Measurements from ENCODE around the gene TMEM79. TPM values are rescaled to one million over a fixed set of nuclear protein-coding genes. Genes with fewer than 3 reads are reported as not detected.

TMEM79 gene
- total and polyA plus RNA-seq, 2 experiments from 2014 or later: 3.4 to 8.5 TPM

- H3K27me3 ChIP-seq: no peaks in the 10 kb centered on the region
- TF ChIP-seq EZH2phosphoT487 (IDR thresholded peaks at IDR 0.05; ENCODE audit: low read depth, severe bottlenecking, unreplicated experiment) (no peak), EZH2 (IDR thresholded peaks at IDR 0.05; ENCODE audit: borderline replicate concordance) (no peak), CTCF (IDR thresholded peaks at IDR 0.05; ENCODE audit: poor library complexity) (no peak)
- no peak overlapping the region for H3K4me3 ChIP-seq
- no peaks in the 10 kb centered on the region for H3K36me3 ChIP-seq (replicated peaks; ENCODE audit: insufficient read depth, low read depth)
- no peak overlapping the region for H3K4me2 ChIP-seq
- H3K79me2 ChIP-seq: no peaks in the 10 kb centered on the region
- H3K27ac ChIP-seq: no peak overlapping the region
- H3K4me1 ChIP-seq (ENCODE audit: insufficient read depth): no peaks in the 10 kb centered on the region
- H3K9me2 ChIP-seq (replicated peaks; ENCODE audit: insufficient read depth): no peaks in the 10 kb centered on the region
- H3K9me3 ChIP-seq (ENCODE audit: low read depth): no peaks in the 10 kb centered on the region
- no peak for DNase-seq (ENCODE audit: low spot score)
- no peaks in the 10 kb centered on the region for H4K20me1 ChIP-seq (ENCODE audit: insufficient read depth, poor library complexity, severe bottlenecking)
- WGBS (ENCODE audit: low lambda C conversion rate, missing lambda C conversion rate): 74% methylated on average over 2 of the region's 2 CpGs
- no peak overlapping the region for H2AFZ ChIP-seq
Measured at GRCh38 chr1:156305215-156305614, 21.1 kb downstream of the TMEM79 start.

- no peaks in the 10 kb centered on the region for H3K79me2 ChIP-seq
- DNase-seq (ENCODE audit: low spot score): no peak
- no peaks in the 10 kb centered on the region for H3K27me3 ChIP-seq
- H3K27ac ChIP-seq: no peak overlapping the region
- no peak overlapping the region for H3K4me2 ChIP-seq
- TF ChIP-seq EZH2phosphoT487 (IDR thresholded peaks at IDR 0.05; ENCODE audit: low read depth, severe bottlenecking, unreplicated experiment): no peak
- no peak for TF ChIP-seq CTCF (IDR thresholded peaks at IDR 0.05; ENCODE audit: poor library complexity)
- no peak for TF ChIP-seq EZH2 (IDR thresholded peaks at IDR 0.05; ENCODE audit: borderline replicate concordance)
- H4K20me1 ChIP-seq (ENCODE audit: insufficient read depth, poor library complexity, severe bottlenecking): no peaks in the 10 kb centered on the region
- H3K4me3 ChIP-seq: no peak overlapping the region
- no peaks in the 10 kb centered on the region for H3K36me3 ChIP-seq (replicated peaks; ENCODE audit: insufficient read depth, low read depth)
- H3K9me3 ChIP-seq (ENCODE audit: low read depth): no peaks in the 10 kb centered on the region
- H2AFZ ChIP-seq: no peak overlapping the region
- no peaks in the 10 kb centered on the region for H3K4me1 ChIP-seq (ENCODE audit: insufficient read depth)
- no peaks in the 10 kb centered on the region for H3K9me2 ChIP-seq (replicated peaks; ENCODE audit: insufficient read depth)
Measured at GRCh38 chr1:156308078-156308477, 24.0 kb downstream of the TMEM79 start.

- H3K4me2 ChIP-seq: no peak overlapping the region
- H2AFZ ChIP-seq: no peak overlapping the region
- no peak overlapping the region for H3K27ac ChIP-seq
- DNase-seq (ENCODE audit: low spot score): no peak
- H3K27me3 ChIP-seq: no peaks in the 10 kb centered on the region
- H3K4me3 ChIP-seq: no peak overlapping the region
- no peaks in the 10 kb centered on the region for H3K36me3 ChIP-seq (replicated peaks; ENCODE audit: insufficient read depth, low read depth)
- no peaks in the 10 kb centered on the region for H3K9me3 ChIP-seq (ENCODE audit: low read depth)
- no peaks in the 10 kb centered on the region for H4K20me1 ChIP-seq (ENCODE audit: insufficient read depth, poor library complexity, severe bottlenecking)
- H3K9me2 ChIP-seq (replicated peaks; ENCODE audit: insufficient read depth): no peaks in the 10 kb centered on the region
- TF ChIP-seq EZH2phosphoT487 (IDR thresholded peaks at IDR 0.05; ENCODE audit: low read depth, severe bottlenecking, unreplicated experiment) (no peak), CTCF (IDR thresholded peaks at IDR 0.05; ENCODE audit: poor library complexity) (no peak), EZH2 (IDR thresholded peaks at IDR 0.05; ENCODE audit: borderline replicate concordance) (no peak)
- H3K4me1 ChIP-seq (ENCODE audit: insufficient read depth): no peaks in the 10 kb centered on the region
- WGBS (ENCODE audit: low lambda C conversion rate, missing lambda C conversion rate): 96% methylated on average over 6 of the region's 6 CpGs
- no peaks in the 10 kb centered on the region for H3K79me2 ChIP-seq
Measured at GRCh38 chr1:156310962-156311361, 26.8 kb downstream of the TMEM79 start.

GRCh38 chr1:156316909-156317308 lies 32.8 kb downstream of the TMEM79 start:
- no peak for DNase-seq (ENCODE audit: low spot score)
- Histone ChIP-seq H3K4me1 (ENCODE audit: insufficient read depth) (no peaks in the 10 kb centered on the region), H3K27ac (no peak overlapping the region), H3K9me3 (ENCODE audit: low read depth) (no peaks in the 10 kb centered on the region), H3K27me3 (no peaks in the 10 kb centered on the region), H3K9me2 (replicated peaks; ENCODE audit: insufficient read depth) (no peaks in the 10 kb centered on the region), H3K4me3 (no peak overlapping the region), H3K79me2 (peaks cover 9% of the 10 kb centered on the region), H3K36me3 (replicated peaks; ENCODE audit: insufficient read depth, low read depth) (peaks cover 5% of the 10 kb centered on the region), H3K4me2 (no peak overlapping the region), H2AFZ (no peak overlapping the region), H4K20me1 (ENCODE audit: insufficient read depth, poor library complexity, severe bottlenecking) (no peaks in the 10 kb centered on the region)
- WGBS (ENCODE audit: low lambda C conversion rate, missing lambda C conversion rate): 97% methylated on average over 7 of the region's 7 CpGs
- TF ChIP-seq EZH2 (IDR thresholded peaks at IDR 0.05; ENCODE audit: borderline replicate concordance) (no peak), CTCF (IDR thresholded peaks at IDR 0.05; ENCODE audit: poor library complexity) (no peak), EZH2phosphoT487 (IDR thresholded peaks at IDR 0.05; ENCODE audit: low read depth, severe bottlenecking, unreplicated experiment) (no peak)

Data from hepatocyte (in vitro differentiated cells).